Osteocyte (in vitro differentiated cells): Measurements from ENCODE around the gene ERN1. TPM values are rescaled to one million over a fixed set of nuclear protein-coding genes. Genes with fewer than 3 reads are reported as not detected.
"Not testable (repeated sequence)": the region's sequence is repeated elsewhere in the genome, so short reads cannot be mapped to it uniquely, and the experiment has no call there.

ENCODE experiments used
- DNase-seq: peaks from one replicate; pipeline ENCODE4 v3.0.0; 2021; ENCODE audit warnings: mixed read lengths; ENCODE audit not compliant: unreplicated experiment; ENCODE audit errors: extremely low spot score
- H3K27ac Mint-ChIP-seq: one replicate; pipeline ENCODE4 v1.8.0; 2021; ENCODE audit warnings: mild to moderate bottlenecking, mixed read lengths; ENCODE audit not compliant: unreplicated experiment
- H3K27me3 Mint-ChIP-seq: one replicate; pipeline ENCODE4 v1.8.0; 2021; ENCODE audit warnings: mixed read lengths; ENCODE audit not compliant: unreplicated experiment
- H3K36me3 Mint-ChIP-seq: one replicate; pipeline ENCODE4 v1.8.0; 2021; ENCODE audit warnings: mixed read lengths; ENCODE audit not compliant: unreplicated experiment
- H3K4me1 Mint-ChIP-seq: one replicate; pipeline ENCODE4 v1.8.0; 2021; ENCODE audit warnings: mixed read lengths; ENCODE audit not compliant: unreplicated experiment
- H3K4me3 Mint-ChIP-seq: one replicate; pipeline ENCODE4 v1.8.0; 2021; ENCODE audit warnings: mild to moderate bottlenecking, moderate library complexity, mixed read lengths; ENCODE audit not compliant: unreplicated experiment
- H3K9me3 Mint-ChIP-seq: one replicate; pipeline ENCODE4 v1.8.0; 2021; ENCODE audit warnings: mixed read lengths; ENCODE audit not compliant: unreplicated experiment
- total RNA-seq: library from RNA; stranded (reverse); gene quantifications from 2 replicates; pipeline ENCODE4 v1.2.1, GENCODE V29; 2021
- TF ChIP-seq, protein P1 (sequence below): fragments of 200-600 bp; sonication (generic); IDR thresholded peaks from 2 replicates; pipeline ENCODE4 v1.5.0; 2021; ENCODE audit warnings: antibody characterized with exemption, mild to moderate bottlenecking, moderate library complexity

Gene ERN1
- total RNA-seq, 1 donor from 2014 or later, result 21.4 TPM

- Mint-ChIP-seq H3K27ac (no peak overlapping the region), H3K36me3 (no peaks in the 10 kb centered on the region)
Measured at GRCh38 chr17:64008830-64009229, 121.1 kb downstream of the ERN1 start.

DNA sequence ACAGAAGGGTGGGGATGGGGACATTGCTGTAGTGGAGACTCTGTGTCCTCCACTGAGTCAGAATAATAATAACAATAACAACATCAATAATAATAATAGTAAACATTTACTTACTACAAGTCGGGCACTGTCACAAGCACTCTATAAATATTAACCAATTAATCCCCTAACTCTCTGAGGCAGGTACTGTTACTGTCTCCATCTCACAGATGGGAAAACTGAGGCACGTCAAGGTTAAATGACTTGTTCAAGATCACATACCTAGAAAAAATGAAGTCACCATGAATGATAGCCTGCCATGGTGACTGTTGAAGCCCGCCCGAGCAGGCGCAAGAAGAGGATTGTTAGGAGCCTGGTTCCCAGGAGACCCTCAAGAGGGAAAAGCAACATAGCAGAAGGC is 121.6 kb downstream of the ERN1 start:
- no peaks in the 10 kb centered on the region for H3K9me3 Mint-ChIP-seq
- DNase-seq, result no peak
- no peak overlapping the region for H3K27ac Mint-ChIP-seq
- peaks cover 24% of the 10 kb centered on the region for H3K27me3 Mint-ChIP-seq
- TF ChIP-seq, protein P1, sequence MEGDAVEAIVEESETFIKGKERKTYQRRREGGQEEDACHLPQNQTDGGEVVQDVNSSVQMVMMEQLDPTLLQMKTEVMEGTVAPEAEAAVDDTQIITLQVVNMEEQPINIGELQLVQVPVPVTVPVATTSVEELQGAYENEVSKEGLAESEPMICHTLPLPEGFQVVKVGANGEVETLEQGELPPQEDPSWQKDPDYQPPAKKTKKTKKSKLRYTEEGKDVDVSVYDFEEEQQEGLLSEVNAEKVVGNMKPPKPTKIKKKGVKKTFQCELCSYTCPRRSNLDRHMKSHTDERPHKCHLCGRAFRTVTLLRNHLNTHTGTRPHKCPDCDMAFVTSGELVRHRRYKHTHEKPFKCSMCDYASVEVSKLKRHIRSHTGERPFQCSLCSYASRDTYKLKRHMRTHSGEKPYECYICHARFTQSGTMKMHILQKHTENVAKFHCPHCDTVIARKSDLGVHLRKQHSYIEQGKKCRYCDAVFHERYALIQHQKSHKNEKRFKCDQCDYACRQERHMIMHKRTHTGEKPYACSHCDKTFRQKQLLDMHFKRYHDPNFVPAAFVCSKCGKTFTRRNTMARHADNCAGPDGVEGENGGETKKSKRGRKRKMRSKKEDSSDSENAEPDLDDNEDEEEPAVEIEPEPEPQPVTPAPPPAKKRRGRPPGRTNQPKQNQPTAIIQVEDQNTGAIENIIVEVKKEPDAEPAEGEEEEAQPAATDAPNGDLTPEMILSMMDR, result no peak
- H3K4me1 Mint-ChIP-seq, result peaks cover 10% of the 10 kb centered on the region
- H3K4me3 Mint-ChIP-seq, result no peak overlapping the region
- no peaks in the 10 kb centered on the region for H3K36me3 Mint-ChIP-seq

More at GRCh38 chr17:64008830-64009229, 121.1 kb downstream of the ERN1 start:
- H3K27me3 Mint-ChIP-seq, result peaks cover 27% of the 10 kb centered on the region
- no peak overlapping the region for H3K4me3 Mint-ChIP-seq
- peaks cover 10% of the 10 kb centered on the region for H3K4me1 Mint-ChIP-seq
- DNase-seq, result no peak
- TF ChIP-seq, protein P1, result no peak
- H3K9me3 Mint-ChIP-seq, result no peaks in the 10 kb centered on the region

DNA sequence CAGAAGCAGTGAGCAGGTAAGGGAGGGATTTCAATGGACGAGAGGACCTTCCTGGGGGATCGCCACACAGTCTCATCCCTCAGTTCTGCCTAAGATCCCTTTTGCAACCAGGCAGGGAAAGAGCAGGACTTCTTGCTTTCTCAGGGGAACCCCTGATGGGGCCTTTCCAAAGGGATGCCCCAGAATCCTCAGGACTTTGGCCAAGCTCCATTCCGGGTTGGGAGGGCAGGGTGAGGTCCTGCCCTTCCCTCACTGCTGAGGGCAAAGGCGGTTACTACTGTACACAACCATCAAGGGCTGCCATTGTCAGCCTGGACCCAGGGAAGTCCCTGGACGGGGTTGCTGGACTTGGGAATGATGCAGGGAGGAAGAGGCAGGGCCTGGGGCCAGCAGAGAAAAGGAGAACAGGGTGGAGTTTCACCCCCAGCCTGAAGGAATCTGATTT is 122.1 kb downstream of the ERN1 start:
- Mint-ChIP-seq H3K36me3 (no peaks in the 10 kb centered on the region), H3K27me3 (peaks cover 21% of the 10 kb centered on the region), H3K4me3 (no peak overlapping the region), H3K27ac (no peak overlapping the region), H3K9me3 (no peaks in the 10 kb centered on the region), H3K4me1 (peaks cover 10% of the 10 kb centered on the region)
- TF ChIP-seq, protein P1, result no peak
- DNase-seq, result no peak

- not testable (repeated sequence) for H3K4me1 Mint-ChIP-seq, H3K36me3 Mint-ChIP-seq, DNase-seq, H3K4me3 Mint-ChIP-seq, H3K27ac Mint-ChIP-seq, H3K9me3 Mint-ChIP-seq
- H3K27me3 Mint-ChIP-seq, result peaks cover 21% of the 10 kb centered on the region
Measured at GRCh38 chr17:64007089-64007837, 122.7 kb downstream of the ERN1 start.

- H3K36me3 Mint-ChIP-seq, result no peaks in the 10 kb centered on the region
- no peak for DNase-seq
- no peak overlapping the region for H3K27ac Mint-ChIP-seq
- no peak overlapping the region for H3K4me3 Mint-ChIP-seq
- no peaks in the 10 kb centered on the region for H3K9me3 Mint-ChIP-seq
- peaks cover 17% of the 10 kb centered on the region for H3K27me3 Mint-ChIP-seq
- TF ChIP-seq, protein P1, result no peak
- peaks cover 10% of the 10 kb centered on the region for H3K4me1 Mint-ChIP-seq
Measured at GRCh38 chr17:64006361-64007088, 123.4 kb downstream of the ERN1 start.
